Activated CD4-positive, alpha-beta T cell treated with anti-CD3 and anti-CD28 coated beads, Interleukin-2, amount 50 U/mL, for 4 hours (primary cell): Measurements from ENCODE around the gene EGF.

Experiments
- DNase-seq, 2 experiments: peaks; one replicate each; pipeline ENCODE4 v3.0.0-alpha.2; 2020

Gene EGF

GRCh38 chr4:110042545-110043517 is 130.1 kb downstream of the EGF start:
- DNase-seq = no peak

DNA sequence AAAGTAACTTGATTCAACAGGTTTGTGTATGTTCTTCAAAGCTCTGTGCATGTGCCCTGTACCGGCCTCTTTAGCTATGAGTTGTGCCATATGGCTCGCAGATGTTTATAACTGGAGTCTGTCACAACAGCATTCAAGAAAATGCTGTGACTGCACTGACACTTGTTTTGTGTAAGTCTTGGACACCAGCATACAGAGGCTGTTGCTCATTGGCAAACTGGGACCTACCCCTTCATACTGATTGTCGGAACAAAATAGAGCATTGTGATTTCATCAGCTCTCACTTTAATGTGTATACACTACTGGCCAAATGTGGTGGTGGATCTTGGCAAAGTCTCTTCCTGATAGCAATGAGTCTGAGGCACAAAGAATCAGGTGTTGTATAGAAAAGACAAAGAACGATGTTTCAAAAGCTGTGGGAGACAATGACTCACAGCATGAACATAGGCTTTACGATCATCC is 133.9 kb downstream of the EGF start:
- DNase-seq = no peak

DNA sequence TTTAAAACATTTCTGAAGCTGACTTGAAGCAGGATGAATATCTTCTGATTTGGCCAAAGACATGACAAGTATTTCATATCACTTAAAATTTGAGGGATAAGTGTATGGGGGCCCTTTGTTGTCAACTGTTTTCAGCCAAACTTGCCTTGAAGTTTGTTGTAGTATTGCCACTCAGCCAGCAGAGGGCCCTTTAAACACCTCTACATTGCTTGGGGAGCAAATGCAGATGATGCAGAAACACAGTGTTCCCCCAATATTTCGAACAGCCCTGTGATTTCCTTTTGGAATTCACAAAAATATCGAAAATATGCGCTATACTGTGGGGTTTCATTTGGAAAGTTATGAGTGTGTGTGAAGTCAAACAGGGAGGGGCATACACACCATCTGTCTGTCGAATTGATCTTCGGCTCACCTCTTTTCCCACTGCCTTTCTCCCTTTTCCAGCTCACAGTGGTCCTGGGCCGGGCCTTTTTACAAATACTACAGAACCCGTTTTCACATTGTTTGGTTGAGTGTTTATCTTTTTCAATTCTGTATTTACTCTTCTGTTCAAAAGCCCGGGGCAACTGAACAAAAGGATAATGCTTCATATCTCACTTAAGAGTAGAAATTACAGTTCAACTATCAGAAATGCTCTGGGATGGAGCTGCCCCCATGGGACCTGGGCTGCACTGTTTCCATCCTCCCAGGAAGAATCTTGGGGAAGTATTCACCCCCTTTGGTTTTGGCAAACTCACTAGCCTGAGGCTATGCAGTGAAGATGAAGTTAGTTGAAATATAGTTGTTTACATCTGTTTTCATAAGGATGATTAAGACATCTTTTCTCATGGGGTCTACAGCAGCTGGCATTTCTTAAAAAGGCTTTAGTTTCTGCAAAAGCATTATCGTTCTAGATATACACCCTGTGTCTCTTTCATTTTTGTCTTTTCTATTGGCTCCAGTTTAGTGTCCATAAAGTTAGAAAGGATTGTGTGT is 137.6 kb downstream of the EGF start:
- peak; percentile 46 to 47 for DNase-seq

DNA sequence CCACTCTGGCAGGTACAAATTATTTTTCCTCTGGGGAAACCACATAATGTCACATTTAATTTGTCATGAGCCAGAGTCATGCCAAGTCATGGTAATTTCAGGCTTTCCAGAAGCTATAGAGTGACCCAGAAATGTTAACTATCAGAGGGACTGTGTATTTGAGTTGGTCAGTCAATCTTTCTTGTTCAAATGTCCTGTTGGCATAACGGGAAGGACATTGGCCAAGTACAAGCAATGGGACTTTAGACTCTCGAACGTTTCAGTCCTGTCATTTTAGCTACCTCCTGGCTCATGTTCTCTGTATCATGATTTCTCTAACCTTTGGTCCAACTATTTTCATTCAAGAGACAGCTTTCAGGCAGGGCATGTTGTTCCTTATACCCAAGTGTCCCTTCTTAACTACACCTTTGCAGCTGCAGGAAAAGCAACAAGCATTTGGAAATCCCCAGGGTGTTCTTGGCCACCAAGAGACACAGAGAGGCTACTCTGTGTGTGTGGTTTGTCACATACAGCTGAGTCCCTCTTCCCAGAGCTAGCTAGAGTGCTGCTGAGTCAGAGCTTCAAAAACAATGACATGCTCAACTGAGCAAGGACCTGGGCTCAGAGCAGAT is 142.6 kb downstream of the EGF start:
- DNase-seq = no peak

DNA sequence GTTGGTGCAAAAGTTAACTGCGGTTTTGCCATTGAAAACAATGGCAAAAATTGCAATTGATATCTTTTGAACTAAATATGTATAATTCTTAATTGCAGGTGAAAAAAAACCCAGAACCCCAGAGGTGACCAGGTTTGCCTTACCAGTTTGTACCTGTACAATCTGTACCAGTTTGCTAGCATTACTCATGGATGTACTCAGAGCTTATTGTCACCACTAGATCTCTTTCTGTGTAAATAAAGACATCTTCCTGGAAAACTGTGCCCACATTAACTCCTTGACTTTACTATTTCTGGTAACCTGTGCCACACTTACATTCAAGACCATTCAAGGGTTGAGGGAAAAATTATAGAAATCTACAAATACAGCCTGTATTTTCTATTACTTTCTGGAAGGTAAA is 146.0 kb downstream of the EGF start:
- DNase-seq = no peak

GRCh38 chr4:110059556-110060191 is 147.0 kb downstream of the EGF start:
- DNase-seq = no peak

DNA sequence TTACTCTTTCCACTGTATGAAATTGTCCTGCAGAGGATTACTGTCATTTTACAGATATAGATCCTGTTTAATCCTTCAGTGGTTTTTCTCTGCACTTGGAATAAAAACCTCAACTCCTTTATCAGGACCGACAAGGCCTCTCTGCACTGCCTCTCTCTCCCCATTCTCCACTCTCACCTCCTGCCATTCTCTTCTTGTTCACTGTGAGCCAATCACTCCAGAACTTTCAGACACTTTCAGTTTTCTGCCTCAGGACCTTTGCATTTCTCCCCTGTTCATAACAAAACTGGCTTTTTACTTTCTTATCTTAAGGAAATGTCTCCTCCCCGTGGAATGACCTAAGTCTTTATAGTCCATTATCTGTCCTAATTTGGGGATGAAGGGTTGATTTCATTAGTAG is 148.4 kb downstream of the EGF start:
- DNase-seq = no peak
